GM19239 (cell line): ENCODE measurements around the gene ABCC1.

Experiments
- DNase-seq: peaks from one replicate; pipeline ENCODE4 v3.0.0; 2011; ENCODE audit warnings: low spot score; ENCODE audit not compliant: insufficient read length
- FAIRE-seq: peaks from 2 replicates; lab custom pipeline; 2011; peaks lifted over from hg19 to GRCh38; lab: Jason Lieb, UNC

Gene ABCC1

DNA sequence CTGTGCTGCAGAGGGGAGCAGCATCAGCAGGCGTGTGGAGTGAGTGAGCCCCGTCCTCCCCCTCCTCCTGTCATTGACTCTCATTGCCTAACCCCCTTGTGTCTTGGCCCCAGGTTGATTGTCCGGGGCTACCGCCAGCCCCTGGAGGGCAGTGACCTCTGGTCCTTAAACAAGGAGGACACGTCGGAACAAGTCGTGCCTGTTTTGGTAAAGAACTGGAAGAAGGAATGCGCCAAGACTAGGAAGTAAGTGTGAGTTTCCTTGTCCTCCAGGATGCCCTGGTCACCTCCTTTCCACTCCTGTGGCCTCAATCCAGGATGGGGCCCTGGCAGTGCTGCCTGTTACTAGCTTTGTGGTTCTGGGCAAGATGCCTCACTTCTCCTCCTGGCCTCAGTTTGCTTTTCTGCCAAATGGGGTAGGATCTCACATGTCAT lies 87.0 kb downstream of the ABCC1 start:
- DNase-seq (no peak), FAIRE-seq (no peak)

DNA sequence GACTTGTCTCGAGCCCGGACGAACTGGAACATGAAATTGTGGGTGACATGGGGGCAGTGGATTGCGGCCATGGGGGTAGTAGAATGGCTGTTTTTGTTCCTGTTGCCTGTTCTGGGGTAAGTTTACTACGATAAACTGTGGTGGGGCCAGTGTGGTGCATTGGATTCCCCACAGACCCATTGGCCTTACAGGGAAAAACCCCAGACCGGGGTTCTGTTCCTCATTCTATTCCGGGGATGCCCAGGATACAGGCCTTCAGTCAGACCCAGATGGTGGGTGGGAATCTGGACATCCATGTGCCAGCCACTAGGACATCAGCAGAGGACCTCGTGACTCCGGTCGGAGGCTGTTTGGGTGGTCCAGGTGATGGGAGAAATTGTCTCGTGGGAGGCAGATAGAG lies 88.1 kb downstream of the ABCC1 start:
- DNase-seq (no peak), FAIRE-seq (no peak)

DNA sequence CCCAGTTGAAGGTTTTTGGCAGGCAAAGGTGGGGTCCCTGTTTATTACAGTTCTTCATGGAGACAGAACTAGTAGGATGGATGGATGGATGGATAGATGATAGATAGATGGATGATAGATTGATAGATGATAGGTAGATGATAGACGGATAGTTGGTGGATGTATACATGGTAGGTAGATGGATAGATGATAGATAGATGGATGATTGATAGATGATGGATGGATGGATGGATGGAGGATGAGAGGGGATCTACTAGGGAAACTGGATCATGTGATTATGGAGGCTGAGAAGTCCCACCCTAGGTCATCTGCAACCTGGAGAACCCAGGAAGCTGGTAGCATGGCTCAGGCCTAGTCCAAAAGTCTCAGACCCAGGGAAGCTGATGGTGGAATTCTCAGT lies 88.6 kb downstream of the ABCC1 start:
- FAIRE-seq (no peak), DNase-seq (no peak)

DNA sequence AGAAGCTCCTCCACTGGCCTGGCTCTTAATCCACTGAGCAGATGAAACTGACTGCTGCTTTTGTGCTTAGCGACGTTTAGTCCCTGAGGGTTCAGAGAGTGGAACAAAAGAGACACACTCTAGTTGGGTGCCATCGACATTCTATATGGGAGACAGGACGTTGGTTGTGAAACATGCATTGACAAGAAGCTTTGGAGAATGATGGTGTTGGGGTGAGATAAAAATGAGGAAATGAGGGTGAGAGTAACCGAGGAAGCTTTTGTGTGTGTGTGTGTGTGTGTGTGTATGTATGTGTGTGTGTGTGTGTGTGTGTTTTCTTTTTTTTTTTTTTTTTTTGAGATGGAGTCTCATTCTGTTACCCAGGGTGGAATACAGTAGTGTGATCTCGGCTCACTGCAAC lies 89.5 kb downstream of the ABCC1 start:
- DNase-seq (no peak), FAIRE-seq (no peak)

DNA sequence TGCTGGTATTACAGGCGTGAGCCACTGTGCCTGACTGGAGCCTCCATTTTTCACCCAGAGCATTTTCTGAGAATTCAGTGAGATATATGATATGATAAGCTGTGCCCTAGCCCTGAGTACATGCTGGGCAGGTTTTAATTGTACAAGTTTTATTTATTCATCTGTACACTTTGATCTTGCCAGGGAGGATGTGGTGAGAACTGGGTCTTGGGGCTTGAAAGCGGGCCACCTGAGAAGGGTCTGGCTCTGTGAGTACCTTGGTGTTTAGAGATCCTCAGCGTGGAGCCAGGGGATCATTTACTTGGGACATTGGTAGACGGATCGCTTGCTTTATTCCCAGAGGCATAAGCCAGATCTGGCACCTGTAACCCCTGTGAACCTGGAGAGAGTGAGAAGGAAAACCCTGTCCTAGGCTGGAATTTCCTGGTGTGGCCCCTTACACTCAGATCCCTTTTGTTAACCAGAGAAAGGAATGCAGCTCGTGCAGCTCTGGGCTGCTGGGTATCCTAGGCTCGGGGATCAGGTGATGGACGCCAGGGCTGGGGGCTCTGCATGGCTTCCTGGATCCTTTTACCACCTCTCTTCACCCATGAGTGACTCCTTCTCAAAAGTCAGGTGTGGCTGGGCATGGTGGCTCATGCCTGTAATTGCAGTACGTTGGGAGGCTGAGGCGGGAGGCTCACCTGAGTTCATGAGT lies 91.9 kb downstream of the ABCC1 start:
- no peak for DNase-seq
- FAIRE-seq: no peak

DNA sequence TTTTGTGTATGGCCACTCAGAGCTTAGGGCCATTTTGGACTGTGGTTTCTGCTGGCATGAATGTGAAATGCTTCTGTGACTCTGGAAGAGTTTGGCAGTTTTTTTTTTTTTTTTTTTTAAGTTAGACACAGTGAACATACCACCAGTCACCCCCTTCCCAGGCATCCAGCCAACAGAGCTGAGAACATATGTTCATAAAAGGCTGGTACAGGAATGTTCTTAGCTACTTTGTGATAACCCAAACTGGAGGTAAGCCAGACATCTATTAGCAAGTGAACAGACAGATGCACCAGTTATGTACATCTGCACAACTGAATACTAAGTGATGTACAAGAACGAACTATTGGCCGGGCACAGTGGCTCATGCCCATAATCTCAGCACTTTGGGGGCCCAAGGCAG lies 92.7 kb downstream of the ABCC1 start:
- no peak for DNase-seq
- no peak for FAIRE-seq

DNA sequence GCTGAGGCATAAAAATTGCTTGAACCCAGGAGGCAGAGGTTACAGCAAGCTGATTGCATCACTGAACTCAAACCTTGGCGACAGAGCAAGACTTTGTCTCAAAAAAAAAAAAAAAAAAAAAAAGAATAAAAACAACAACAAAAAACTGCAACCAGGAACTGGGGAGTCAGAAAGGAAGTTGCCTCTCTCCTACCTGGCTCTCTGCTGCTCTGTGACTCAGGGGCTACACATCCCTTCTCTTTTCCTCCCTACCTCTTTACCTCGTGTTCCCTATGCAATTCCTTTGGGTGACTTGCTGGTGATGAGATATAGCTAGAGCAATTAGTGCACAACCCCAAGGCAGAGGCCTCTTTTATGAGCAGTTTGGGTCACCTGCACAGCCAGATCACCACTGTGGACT lies 95.9 kb downstream of the ABCC1 start:
- no peak for FAIRE-seq

DNA sequence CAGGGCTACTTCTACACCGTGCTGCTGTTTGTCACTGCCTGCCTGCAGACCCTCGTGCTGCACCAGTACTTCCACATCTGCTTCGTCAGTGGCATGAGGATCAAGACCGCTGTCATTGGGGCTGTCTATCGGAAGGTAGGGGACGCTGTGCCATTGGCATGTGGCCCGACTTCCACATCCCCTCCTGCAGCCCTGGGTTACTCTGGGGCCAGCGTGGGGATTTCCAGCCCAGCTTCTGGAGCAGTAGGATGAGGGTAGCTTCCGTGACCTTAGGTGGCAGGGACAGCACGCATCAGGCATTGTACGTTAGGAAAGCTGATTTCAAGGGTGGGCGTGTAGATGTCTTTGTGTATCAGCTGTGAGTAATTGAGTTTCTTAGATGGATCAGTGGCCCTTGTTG lies 96.5 kb downstream of the ABCC1 start:
- FAIRE-seq (no peak), DNase-seq (no peak)

More for the DNA sequence above, 95.9 kb downstream of the ABCC1 start:
- DNase-seq: no peak

DNA sequence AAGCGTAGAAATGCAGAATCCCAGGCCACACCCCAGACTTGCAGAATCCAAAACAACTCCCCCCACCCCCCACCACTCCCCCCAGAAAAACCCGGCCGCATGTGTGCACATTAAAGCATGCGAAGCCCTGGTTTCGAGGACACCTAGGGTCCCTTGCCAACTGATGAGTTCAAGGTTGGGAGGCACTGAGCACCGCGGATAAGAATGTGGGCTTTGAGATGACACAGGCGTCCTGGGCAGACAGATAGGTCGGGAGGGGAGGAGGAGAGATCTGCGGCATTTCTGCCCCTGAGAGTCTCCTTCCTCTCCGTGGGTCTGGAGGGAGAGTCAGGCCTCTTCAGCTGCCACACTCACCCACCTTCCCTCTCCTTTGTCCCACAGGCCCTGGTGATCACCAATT lies 98.3 kb downstream of the ABCC1 start:
- no peak for FAIRE-seq

DNA sequence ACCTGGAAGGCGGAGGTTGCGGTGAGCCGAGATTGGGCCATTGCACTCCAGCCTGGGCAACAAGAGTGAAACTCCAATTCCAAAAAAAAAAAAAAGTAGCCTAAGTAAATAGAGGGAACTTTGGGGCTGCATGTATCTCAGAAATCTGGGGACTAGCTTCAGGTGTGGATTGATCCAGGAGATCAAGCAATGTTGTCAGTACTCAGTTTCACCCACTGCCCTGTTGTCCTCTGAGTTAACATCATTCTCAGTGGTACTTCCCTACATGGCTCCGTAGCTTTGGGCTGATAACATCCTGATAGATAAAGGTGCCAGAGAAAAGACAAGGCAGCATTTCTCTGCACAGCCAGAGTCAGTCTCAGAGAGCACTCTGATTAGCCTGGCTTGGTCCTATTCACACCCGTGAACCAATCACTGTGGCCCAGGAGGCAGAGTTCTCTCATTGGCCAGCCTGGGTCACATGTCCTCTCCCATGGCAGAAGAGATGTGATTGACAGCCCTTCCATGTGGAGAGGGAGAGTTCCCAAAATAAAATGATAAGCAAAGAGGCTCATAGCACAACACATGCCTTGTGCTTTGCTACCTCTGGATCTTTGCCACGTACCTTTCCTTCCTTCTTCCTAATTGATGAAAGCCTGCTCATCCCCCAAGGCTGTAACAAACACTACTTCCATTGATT lies 99.6 kb downstream of the ABCC1 start:
- FAIRE-seq: no peak
- no peak for DNase-seq

More for the DNA sequence above, 98.3 kb downstream of the ABCC1 start:
- DNase-seq: no peak

DNA sequence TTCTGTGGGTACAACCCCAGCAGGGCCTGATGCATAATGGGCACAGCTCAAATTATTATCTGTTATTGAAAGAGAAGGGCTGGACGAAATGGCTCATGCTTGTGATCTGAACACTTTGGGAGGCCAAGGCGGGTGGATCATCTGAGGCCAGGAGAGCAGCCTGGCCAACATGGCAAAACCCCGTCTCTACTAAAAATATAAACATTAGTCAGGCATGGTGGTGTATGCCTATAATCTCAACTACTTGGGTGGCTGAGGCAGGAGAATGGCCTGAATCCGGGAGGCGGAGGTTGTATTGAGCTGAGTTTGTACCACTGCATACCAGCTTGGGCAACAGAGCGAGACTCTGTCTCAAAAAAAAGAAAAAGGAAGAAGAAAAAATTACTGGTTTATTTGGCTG lies 100.7 kb downstream of the ABCC1 start:
- DNase-seq (no peak), FAIRE-seq (no peak)

DNA sequence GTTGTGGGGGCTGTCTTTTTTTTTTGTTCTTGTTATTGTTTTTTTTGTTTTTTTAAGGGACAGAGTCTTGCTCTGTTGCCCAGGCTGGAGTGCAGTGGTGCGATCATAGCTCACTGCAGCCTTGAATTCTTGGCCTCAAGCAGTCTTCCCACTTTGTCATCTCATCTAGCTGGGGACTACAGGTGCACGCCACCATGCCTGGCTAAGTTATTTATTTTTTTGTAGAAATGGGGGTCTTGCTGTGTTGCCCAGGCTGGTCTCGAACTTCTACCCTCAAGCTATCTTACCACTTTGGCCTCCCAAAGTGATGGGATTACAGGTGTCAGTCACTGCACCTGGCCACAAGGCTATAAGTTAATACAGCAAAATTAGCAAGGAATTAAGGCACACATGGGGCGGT lies 101.7 kb downstream of the ABCC1 start:
- FAIRE-seq (no peak), DNase-seq (no peak)

DNA sequence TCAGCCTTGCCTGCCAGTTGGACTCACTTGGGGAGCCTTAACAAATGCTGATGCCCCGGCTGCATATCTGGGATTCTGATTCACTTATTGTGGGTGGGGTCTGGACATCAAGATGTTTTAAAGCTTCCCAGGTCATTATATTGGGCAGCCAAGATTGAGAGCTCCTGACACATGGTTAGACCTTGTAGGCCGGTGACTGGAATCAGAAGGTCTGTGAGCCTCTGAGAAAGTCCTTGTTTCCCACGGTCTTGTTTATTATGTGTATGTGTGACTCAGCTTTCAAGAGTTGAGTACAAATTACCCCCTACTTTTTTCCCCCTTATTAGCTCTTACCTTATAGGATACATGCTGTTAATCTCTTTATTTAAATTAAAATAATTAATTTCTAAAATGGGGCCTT lies 103.5 kb downstream of the ABCC1 start:
- no peak for FAIRE-seq
- DNase-seq: no peak

DNA sequence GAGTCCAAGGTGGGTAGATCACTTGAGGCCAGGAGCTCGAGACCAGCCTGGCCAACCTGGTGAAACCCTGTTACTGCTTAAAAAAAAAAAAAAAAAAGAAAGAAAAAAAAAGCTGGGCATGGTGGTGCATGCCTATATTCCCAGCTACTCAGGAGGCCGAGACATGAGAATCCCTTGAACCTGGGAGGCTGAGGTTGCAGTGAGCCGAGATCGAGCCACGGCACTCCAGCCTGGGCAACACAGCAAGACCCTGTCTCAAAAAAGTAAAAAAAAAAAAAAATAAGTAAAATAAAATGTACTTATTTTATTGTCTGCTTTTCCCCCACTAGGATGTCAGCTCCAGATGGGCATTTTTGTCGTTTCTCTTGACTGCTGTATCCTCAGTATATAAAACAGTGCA lies 107.7 kb downstream of the ABCC1 start:
- no peak for DNase-seq
- no peak for FAIRE-seq

DNA sequence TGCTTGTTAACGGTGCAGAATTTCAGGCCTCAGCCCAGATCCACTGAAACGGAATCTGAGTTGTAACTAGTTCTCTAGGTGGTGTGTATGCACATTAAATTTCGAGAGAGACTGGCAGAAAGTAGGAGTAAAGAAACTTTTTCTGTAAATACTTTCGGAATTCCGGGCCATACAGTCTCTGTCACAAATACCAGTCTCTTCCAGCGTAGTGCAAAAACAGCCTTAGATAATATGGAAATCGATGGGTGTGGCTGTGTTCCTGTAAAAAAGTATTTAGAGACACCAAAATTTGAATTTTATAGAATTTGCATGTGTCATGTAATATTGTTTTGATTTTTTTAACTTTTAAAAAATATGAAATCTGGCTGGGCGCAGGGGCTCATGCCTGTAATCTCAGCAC lies 109.7 kb downstream of the ABCC1 start:
- DNase-seq (no peak), FAIRE-seq (no peak)

DNA sequence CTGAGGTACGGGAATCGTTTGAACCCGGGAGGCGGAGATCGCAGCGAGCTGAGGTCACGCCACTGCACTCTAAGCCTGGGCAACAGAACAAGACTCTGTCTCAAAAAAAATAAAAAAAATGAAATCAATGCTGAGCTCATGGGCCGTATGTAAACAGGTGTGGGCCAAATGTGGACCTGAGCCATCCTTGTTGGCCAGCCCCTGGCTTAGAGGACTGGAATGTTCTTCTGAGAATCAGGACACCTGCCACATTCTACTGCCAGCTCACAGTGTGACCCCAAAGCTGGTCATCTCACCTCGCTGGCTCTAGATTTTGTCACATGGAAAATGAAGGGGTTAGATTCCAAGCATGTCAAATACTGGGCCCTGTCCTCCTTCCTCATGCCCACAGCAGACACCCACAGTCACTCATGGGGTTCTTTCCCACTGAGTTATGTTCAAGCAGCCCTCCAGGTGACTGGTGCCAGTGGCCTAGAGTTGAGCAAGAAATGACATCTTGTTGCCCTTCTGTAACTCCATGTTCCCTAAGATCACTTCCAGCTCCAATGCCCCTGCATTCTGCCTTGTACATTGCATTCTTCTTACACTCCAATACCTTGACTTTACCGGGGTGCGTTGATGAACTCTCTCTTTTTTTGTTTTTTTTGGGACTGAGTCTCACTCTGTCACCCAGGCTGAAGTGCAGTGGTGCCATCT lies 110.6 kb downstream of the ABCC1 start:
- DNase-seq (no peak), FAIRE-seq (no peak)

DNA sequence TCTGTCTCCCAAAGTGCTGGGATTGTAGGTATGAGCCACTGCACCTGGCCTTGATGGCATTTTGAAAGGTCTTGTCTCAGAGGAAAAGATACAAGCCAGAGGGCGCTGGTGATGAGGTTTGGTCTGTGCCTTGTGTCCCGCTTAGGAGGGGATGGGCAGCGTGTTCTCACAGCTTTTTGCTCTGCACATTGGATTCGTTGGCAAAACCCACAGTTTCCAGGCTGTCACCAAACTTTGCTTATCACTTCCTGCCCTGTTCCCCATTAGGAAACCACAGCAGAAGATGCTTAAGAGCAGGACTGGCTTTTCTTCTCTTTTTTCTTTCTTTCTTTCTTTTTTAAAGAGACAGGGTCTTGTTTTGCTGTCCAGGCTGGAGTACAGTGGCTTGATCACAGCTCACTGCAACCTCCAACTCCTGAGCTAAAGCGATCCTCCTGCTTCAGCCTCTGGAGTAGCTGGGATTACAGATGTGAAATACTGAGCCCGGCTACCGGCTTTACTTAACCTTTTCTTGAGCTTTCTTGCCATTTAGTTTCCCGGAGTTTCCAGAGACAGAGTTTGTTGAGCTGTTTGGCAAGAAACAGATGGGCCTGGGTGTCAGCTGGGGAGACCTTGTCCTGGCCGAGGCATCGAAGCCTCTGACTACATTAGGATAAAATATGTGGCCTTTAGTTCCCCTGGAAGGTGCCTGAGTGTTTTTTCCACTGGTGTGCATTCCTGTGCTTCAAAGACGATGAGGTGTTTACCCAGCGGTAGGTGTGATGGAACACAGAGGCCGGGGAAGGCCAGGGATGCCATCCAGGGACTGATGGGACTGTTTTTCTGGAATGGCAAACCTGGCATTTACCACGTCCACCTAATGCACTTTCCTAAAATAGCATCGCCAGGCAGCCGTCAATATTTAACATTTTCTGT lies 112.9 kb downstream of the ABCC1 start:
- DNase-seq (peak; percentile 20), FAIRE-seq (peak; percentile 14)

DNA sequence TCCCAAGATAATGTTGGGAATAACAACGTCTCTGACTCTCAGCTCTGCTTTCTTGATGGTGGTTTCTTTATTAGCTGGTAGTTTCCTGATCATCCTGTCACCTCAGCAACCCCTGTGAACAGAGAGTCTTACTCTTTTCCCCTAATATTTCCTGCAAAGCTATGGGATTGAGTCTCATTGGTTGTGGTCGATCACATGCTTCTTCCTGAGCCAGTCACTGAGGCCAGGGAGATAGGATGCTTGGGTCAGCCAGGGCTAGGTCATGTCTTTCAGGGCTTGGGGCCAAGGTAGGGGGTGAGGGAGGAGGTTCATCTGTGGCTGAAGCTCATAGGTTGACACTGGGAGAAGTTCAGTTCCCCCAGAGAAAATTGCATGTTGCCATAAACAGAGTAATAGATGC lies 114.3 kb downstream of the ABCC1 start:
- no peak for DNase-seq
- FAIRE-seq: no peak

DNA sequence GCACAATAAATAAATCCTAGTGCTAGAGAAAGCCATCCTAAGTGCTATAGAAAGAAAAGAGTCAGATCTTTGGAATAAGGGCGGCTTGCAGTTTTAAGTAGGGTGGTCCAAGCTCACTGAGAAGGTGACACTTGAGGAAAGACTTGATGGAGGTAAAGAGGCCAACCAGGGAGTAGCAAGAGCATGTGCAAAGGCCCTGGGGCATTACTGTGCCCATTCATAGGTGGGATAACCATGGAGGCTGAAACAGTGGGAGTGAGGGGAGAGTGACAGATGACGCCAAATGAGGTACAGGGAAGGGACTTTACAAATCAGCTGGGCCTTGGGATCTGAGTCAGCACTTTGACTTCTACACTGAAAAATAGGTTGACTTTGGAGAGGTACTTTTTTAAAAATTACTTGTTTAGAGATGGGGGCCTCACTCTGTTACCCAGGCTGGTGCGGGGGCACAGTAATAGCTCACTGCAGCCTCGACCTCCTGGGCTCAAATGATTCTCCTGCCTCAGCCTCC lies 115.5 kb downstream of the ABCC1 start:
- no peak for DNase-seq
- FAIRE-seq: no peak

DNA sequence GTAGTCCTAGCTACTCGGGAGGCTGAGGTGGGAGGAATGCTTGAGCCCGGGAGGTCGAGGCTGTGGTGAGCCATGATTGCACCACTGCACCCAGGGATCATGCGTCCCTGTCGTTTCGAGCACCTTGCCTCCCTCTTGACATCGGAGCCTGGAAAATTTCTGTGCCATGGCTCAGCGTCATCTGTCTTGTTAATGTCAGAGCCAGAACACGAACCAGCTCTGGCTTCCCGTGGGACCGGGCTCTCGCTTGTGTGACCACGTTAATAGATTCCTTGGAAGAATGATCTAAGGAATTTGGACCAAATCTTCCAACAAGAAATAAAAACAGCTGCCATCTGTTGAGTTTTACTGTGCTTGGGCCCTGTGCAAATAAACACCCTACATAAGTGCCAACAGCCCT lies 117.7 kb downstream of the ABCC1 start:
- DNase-seq (no peak), FAIRE-seq (no peak)
